ENCODE results near the gene REV3L.
A peak's percentile ranks its signal among the peaks of the same experiment; 100 is the strongest.

- TF ChIP-seq CTCF (IDR thresholded peaks at IDR 0.05; ENCODE audit: low read depth, low read length) (peak; percentile 23; the same call in 1 of the 2 replicates), EZH2phosphoT487 (IDR thresholded peaks at IDR 0.05; ENCODE audit: low read depth) (no peak)
Measured at GRCh38 chr6:111361648-111362047, 121.4 kb downstream of the REV3L start.

Measured in OCI-LY3 (cell line).